ENCODE measurements around the gene NDUFAF7. TPM values are rescaled to one million over a fixed set of nuclear protein-coding genes. Genes with fewer than 3 reads are reported as not detected.

Gene NDUFAF7
- total and polyA plus RNA-seq, 9 of the 15 experiments (the other 6 are each of a cell fraction or from before 2014, with no cell fraction given), result 14.9 to 41.6 (median 23.9) TPM

DNA sequence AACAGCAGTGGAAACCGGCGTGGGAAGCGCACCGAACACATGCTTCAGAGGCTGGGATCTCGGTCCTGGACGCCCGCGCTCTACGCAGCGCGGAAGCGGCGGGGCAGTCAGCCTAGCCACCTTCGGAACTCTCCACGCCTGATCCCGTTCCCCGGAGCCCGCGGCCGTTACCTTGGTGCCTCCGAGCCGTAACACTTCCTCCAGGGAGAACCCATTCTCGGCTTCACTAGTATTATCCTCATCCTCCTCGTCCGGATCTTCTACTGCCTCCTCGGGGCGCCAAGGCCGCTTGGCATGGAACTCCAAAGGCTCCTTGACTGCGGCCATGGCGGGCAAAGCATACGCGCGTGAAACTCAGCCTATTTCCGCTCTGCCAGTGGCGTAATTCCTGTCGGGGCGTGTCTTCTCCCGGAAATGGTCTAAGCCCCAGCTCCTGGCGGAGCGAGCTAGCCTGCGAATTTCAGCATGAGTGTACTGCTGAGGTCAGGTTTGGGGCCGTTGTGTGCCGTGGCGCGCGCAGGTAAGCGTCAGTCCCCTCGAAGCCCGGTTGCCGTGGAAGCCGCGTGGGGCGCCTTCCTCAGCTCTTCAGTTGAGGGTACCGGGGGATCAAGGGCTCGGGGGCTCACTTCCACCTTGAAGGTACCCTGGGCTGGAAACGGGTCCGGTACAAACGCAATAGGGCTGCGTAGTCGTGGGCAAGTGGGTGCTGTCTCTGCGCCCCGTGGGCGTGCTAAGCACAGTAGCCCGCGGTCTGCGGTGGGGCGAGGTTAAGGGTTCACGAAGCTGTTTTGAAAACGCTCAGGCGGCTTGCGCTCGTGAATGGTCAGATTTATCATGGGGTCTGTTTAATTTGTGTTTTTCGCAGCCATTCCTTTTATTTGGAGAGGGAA, at the start of gene NDUFAF7, which contains the start of gene CEBPZ (continued):
- TF ChIP-seq HMGXB4 (CRISPR knock-in tag; IDR thresholded peaks at IDR 0.05) (0 out of 2 replicates have a peak, but pooled peaks have one; percentile 61), ZNF174 (CRISPR knock-in tag; IDR thresholded peaks at IDR 0.05) (no peak), POLR3A (IDR thresholded peaks at IDR 0.05; ENCODE audit: borderline replicate concordance, extremely low read depth, insufficient read depth, insufficient read length) (no peak), IRF2 (CRISPR knock-in tag; IDR thresholded peaks at IDR 0.05) (no peak), BHLHE40 (IDR thresholded peaks at IDR 0.05; ENCODE audit: low read length) (no peak; the same call in 1 of the 2 replicates), CBX3 (IDR thresholded peaks at IDR 0.05; ENCODE audit: borderline replicate concordance in 1 of 2, low read length in 2 of 2) (no peak), TRIM24 (IDR thresholded peaks at IDR 0.05) (no peak), PTTG1 (tag; IDR thresholded peaks at IDR 0.05; ENCODE audit: low read depth) (no peak), NRF1 (conservative IDR thresholded peaks at IDR 0.05 in 1 of 2, IDR thresholded peaks at IDR 0.05 in 1 of 2) (peak; percentile 69 to 77)
- TF ChIP-seq, protein P1, sequence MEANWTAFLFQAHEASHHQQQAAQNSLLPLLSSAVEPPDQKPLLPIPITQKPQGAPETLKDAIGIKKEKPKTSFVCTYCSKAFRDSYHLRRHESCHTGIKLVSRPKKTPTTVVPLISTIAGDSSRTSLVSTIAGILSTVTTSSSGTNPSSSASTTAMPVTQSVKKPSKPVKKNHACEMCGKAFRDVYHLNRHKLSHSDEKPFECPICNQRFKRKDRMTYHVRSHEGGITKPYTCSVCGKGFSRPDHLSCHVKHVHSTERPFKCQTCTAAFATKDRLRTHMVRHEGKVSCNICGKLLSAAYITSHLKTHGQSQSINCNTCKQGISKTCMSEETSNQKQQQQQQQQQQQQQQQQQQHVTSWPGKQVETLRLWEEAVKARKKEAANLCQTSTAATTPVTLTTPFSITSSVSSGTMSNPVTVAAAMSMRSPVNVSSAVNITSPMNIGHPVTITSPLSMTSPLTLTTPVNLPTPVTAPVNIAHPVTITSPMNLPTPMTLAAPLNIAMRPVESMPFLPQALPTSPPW (CRISPR knock-in tag; IDR thresholded peaks at IDR 0.05), result no peak
- TF ChIP-seq, protein P2, sequence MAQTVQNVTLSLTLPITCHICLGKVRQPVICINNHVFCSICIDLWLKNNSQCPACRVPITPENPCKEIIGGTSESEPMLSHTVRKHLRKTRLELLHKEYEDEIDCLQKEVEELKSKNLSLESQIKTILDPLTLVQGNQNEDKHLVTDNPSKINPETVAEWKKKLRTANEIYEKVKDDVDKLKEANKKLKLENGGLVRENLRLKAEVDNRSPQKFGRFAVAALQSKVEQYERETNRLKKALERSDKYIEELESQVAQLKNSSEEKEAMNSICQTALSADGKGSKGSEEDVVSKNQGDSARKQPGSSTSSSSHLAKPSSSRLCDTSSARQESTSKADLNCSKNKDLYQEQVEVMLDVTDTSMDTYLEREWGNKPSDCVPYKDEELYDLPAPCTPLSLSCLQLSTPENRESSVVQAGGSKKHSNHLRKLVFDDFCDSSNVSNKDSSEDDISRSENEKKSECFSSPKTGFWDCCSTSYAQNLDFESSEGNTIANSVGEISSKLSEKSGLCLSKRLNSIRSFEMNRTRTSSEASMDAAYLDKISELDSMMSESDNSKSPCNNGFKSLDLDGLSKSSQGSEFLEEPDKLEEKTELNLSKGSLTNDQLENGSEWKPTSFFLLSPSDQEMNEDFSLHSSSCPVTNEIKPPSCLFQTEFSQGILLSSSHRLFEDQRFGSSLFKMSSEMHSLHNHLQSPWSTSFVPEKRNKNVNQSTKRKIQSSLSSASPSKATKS (CRISPR knock-in tag; IDR thresholded peaks at IDR 0.05), result no peak
- TF ChIP-seq, protein P3, sequence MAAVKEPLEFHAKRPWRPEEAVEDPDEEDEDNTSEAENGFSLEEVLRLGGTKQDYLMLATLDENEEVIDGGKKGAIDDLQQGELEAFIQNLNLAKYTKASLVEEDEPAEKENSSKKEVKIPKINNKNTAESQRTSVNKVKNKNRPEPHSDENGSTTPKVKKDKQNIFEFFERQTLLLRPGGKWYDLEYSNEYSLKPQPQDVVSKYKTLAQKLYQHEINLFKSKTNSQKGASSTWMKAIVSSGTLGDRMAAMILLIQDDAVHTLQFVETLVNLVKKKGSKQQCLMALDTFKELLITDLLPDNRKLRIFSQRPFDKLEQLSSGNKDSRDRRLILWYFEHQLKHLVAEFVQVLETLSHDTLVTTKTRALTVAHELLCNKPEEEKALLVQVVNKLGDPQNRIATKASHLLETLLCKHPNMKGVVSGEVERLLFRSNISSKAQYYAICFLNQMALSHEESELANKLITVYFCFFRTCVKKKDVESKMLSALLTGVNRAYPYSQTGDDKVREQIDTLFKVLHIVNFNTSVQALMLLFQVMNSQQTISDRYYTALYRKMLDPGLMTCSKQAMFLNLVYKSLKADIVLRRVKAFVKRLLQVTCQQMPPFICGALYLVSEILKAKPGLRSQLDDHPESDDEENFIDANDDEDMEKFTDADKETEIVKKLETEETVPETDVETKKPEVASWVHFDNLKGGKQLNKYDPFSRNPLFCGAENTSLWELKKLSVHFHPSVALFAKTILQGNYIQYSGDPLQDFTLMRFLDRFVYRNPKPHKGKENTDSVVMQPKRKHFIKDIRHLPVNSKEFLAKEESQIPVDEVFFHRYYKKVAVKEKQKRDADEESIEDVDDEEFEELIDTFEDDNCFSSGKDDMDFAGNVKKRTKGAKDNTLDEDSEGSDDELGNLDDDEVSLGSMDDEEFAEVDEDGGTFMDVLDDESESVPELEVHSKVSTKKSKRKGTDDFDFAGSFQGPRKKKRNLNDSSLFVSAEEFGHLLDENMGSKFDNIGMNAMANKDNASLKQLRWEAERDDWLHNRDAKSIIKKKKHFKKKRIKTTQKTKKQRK (IDR thresholded peaks at IDR 0.05; ENCODE audit: borderline replicate concordance, low read depth, low read length), result no peak
- TF ChIP-seq, protein P4, sequence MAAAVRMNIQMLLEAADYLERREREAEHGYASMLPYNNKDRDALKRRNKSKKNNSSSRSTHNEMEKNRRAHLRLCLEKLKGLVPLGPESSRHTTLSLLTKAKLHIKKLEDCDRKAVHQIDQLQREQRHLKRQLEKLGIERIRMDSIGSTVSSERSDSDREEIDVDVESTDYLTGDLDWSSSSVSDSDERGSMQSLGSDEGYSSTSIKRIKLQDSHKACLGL (CRISPR knock-in tag; IDR thresholded peaks at IDR 0.05; ENCODE audit: borderline replicate concordance, poor library complexity, severe bottlenecking), result no peak
- TF ChIP-seq, protein P5, sequence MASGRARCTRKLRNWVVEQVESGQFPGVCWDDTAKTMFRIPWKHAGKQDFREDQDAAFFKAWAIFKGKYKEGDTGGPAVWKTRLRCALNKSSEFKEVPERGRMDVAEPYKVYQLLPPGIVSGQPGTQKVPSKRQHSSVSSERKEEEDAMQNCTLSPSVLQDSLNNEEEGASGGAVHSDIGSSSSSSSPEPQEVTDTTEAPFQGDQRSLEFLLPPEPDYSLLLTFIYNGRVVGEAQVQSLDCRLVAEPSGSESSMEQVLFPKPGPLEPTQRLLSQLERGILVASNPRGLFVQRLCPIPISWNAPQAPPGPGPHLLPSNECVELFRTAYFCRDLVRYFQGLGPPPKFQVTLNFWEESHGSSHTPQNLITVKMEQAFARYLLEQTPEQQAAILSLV (tag; IDR thresholded peaks at IDR 0.05), result no peak

Data from K562 (cell line).